Islet precursor cell (in vitro differentiated cells): ENCODE results near the gene RNPS1.

Experiments
- DNase-seq: peaks from one replicate; pipeline ENCODE4 v3.0.0-alpha.2; 2018

The RNPS1 gene

GRCh38 chr16:2267913-2268666, at the start of gene RNPS1:
TSS of gene RNPS1 (minus strand) at chr16:2268126. CDS start at chr16:2264643, 3,483 bp downstream.
- DNase-seq = peak; percentile 97

GRCh38 chr16:2317231-2318020, 49.5 kb upstream of the RNPS1 start:
- no peak for DNase-seq

- no peak for DNase-seq
Measured at GRCh38 chr16:2308089-2308962, 40.4 kb upstream of the RNPS1 start.

GRCh38 chr16:2299915-2300192, 31.9 kb upstream of the RNPS1 start:
- no peak for DNase-seq

- DNase-seq = no peak
Measured at GRCh38 chr16:2299121-2299914, 31.4 kb upstream of the RNPS1 start.

- peak; percentile 50 for DNase-seq
Measured at GRCh38 chr16:2298621-2299020, 30.7 kb upstream of the RNPS1 start.

- DNase-seq = peak; percentile 47
Measured at GRCh38 chr16:2297506-2297860, 29.6 kb upstream of the RNPS1 start.

GRCh38 chr16:2296661-2297505, 29.0 kb upstream of the RNPS1 start:
- DNase-seq = peak; percentile 49

- DNase-seq = no peak
Measured at GRCh38 chr16:2295056-2295798, 27.3 kb upstream of the RNPS1 start.

GRCh38 chr16:2292221-2292620, 24.3 kb upstream of the RNPS1 start:
- no peak for DNase-seq

GRCh38 chr16:2289282-2289681, 21.4 kb upstream of the RNPS1 start:
- DNase-seq = no peak

GRCh38 chr16:2288726-2289125, 20.8 kb upstream of the RNPS1 start:
- DNase-seq = no peak

GRCh38 chr16:2287916-2288547, 20.1 kb upstream of the RNPS1 start:
- DNase-seq = peak; percentile 45

- no peak for DNase-seq
Measured at GRCh38 chr16:2286550-2286949, 18.6 kb upstream of the RNPS1 start.

GRCh38 chr16:2285731-2286191, 17.8 kb upstream of the RNPS1 start:
- DNase-seq = no peak

GRCh38 chr16:2284797-2285576, 17.1 kb upstream of the RNPS1 start:
- no peak for DNase-seq

- DNase-seq = no peak
Measured at GRCh38 chr16:2284001-2284770, 16.3 kb upstream of the RNPS1 start.

GRCh38 chr16:2282866-2283555, 15.1 kb upstream of the RNPS1 start:
- DNase-seq = no peak
